ENCODE measurements around the gene PITPNM2. TPM values are rescaled to one million over a fixed set of nuclear protein-coding genes. Genes with fewer than 3 reads are reported as not detected.

PITPNM2 gene
- total and polyA plus RNA-seq, 12 donors, result 5.6 to 32.7 (median 18.4) TPM

DNA sequence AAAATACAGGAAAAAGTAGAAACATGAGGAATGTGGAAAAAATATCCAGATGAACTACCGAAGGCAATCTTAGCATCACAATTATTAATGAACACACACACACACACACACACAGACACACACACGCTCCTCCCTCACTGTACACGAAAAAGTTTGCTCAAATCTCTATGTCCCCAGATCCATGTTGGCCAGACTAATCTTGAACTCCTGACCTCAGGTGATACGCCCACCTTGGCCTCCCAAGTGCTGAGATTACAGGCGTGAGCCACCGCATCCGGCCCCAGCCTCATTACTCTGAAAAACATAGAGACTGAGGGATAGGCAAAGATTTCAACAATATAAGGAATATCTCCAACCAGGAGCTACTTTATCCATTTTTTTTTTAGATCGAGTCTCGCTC, 17.2 kb downstream of the PITPNM2 start:
- Histone ChIP-seq H3K36me3 (peaks cover 0 to 6% (median 0%) of the 10 kb centered on the region in 9 donors), H3K9me3 (no peaks in the 10 kb centered on the region), H3K4me1 (peaks cover 0 to 25% (median 18%) of the 10 kb centered on the region in 9 donors), H3K4me3 (no peak overlapping the region), H3K27ac (no peak overlapping the region), H3K27me3 (no peaks in the 10 kb centered on the region)
- DNase-seq, result no peak
- intact Hi-C loops (cut with DNase I), result no loop called here
- WGBS, 2 donors, result 92 to 94% methylated on average over 9 of the region's 9 CpGs
- TF ChIP-seq, protein P1, sequence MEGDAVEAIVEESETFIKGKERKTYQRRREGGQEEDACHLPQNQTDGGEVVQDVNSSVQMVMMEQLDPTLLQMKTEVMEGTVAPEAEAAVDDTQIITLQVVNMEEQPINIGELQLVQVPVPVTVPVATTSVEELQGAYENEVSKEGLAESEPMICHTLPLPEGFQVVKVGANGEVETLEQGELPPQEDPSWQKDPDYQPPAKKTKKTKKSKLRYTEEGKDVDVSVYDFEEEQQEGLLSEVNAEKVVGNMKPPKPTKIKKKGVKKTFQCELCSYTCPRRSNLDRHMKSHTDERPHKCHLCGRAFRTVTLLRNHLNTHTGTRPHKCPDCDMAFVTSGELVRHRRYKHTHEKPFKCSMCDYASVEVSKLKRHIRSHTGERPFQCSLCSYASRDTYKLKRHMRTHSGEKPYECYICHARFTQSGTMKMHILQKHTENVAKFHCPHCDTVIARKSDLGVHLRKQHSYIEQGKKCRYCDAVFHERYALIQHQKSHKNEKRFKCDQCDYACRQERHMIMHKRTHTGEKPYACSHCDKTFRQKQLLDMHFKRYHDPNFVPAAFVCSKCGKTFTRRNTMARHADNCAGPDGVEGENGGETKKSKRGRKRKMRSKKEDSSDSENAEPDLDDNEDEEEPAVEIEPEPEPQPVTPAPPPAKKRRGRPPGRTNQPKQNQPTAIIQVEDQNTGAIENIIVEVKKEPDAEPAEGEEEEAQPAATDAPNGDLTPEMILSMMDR (IDR thresholded peaks at IDR 0.05), result no peak
- no peak for ATAC-seq

DNA sequence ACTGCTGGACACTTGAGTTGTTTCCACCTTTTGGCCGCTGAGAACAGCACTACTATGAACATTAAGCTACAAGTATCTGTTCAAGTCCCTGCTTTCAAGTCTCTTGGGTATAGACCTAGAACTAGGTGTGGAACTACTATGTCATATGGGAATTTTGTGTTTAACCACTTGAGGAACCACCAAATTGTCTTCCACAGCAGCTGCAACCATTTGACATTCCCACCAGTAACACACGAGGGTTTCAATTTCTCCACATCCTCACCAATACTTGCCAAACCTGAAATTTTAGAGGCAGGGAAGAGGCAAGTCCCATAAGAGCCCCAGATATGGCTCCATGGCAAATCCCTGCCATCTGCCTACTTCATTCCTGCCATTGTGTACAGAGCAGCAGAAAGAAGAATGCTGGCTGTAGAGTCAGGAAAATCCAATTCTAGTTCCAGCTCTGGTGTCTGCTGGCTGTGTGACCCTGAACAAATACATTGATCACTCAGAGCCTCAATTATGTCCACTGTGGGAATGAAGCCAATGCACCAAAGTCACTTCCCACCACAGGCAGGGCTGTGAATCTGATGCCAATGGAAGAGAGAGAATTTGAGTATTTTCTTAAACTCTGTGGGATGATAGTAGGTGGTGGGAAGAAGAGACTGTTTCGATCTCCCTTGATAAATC, 17.8 kb downstream of the PITPNM2 start:
- peak overlapping the region in 1 of 10 donors; percentile 68 for H3K27ac ChIP-seq
- peaks cover 0 to 25% (median 18%) of the 10 kb centered on the region in 9 donors for H3K4me1 ChIP-seq
- TF ChIP-seq, protein P1 (IDR thresholded peaks at IDR 0.05), result no peak
- ATAC-seq, result no peak
- WGBS, 2 donors, result 91 to 93% methylated on average over 3 of the region's 3 CpGs
- no peak overlapping the region for H3K4me3 ChIP-seq
- intact Hi-C loops (cut with DNase I), result no loop called here
- H3K36me3 ChIP-seq, result peaks cover 0 to 6% (median 0%) of the 10 kb centered on the region in 9 donors
- H3K27me3 ChIP-seq, result no peaks in the 10 kb centered on the region
- no peaks in the 10 kb centered on the region for H3K9me3 ChIP-seq
- no peak for DNase-seq

DNA sequence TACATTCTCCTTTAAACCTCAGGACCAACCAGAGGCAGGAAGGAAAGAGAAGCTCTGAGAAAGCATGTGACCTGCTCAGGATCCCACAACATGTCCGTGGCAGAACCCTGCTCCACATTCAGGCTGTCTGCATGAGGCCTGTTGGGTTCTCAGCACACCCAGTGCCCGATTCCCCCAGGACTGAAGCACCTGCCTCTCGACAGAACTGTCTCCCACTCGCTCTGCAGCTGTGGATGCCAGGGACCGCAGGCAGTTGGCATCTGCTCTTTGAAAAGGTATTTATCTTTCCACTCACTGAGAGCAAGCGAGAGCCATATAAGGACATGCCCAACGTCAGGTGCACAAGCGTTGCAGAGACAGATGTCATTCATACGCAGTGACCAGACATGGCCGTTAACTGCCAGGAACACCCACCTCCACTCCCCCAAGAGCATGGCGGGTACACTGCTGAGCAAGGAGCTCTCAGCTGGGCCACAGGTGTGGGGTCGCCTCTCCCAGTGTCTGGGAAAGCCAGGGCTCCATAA, 18.9 kb downstream of the PITPNM2 start:
- H3K36me3 ChIP-seq, result no peaks in the 10 kb centered on the region
- WGBS, 2 donors, result 52 to 62% methylated on average over 12 of the region's 12 CpGs
- H3K27me3 ChIP-seq, result no peaks in the 10 kb centered on the region
- peak overlapping the region in 9 of 10 donors; percentile 49 to 81 (median 65) for H3K27ac ChIP-seq
- no peaks in the 10 kb centered on the region for H3K9me3 ChIP-seq
- DNase-seq (no peak), ATAC-seq (peak; percentile 21 to 84 (median 68))
- H3K4me1 ChIP-seq, result peaks cover 0 to 36% (median 24%) of the 10 kb centered on the region in 9 donors
- H3K4me3 ChIP-seq, result no peak overlapping the region
- TF ChIP-seq, protein P1 (IDR thresholded peaks at IDR 0.05), result no peak
- intact Hi-C loops (cut with DNase I), result loop anchor here in 1 of 10 donors (1.0 kb wide), 1 partner anchor 13 kb away; no protein-coding TSS in a partner anchor

DNA sequence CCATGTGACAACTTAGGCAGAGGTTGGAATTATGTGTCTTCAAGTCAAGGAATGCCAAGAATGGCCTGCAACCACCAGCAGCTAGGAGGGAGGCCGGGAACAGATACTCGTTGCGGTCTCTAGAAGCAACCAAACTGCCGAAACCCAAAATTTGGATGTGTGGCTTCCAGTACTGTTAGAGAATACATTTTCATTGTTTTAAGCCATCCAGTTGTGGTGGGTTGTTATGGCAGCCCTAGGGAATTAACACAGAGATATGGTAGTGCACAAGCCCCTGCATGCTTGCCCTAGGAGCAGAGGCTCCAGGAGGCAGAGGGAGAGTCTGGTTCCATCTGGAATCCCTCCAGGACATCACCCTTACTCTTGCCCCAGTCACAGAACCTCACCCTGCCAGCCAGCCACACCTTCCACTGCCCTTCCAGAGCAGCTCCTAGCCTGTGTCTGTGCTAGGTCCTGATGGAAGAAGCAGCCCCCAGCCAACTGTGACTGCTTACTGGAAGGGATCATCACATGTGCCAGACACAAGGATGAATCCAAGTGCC, 19.5 kb downstream of the PITPNM2 start:
- 61 to 83% methylated on average over 4 of the region's 4 CpGs for WGBS, 2 donors
- Histone ChIP-seq H3K4me1 (peaks cover 2 to 42% (median 28%) of the 10 kb centered on the region in 9 donors), H3K9me3 (no peaks in the 10 kb centered on the region), H3K27me3 (no peaks in the 10 kb centered on the region), H3K36me3 (no peaks in the 10 kb centered on the region), H3K4me3 (no peak overlapping the region), H3K27ac (peak overlapping the region in 9 of 10 donors; percentile 49 to 81 (median 65))
- ATAC-seq (peak; percentile 9 to 77 (median 53)), DNase-seq (no peak)
- TF ChIP-seq, protein P1 (IDR thresholded peaks at IDR 0.05), result no peak
- intact Hi-C loops (cut with DNase I), result loop anchor here in 1 of 10 donors (1.0 kb wide), 1 partner anchor 12 kb away; no protein-coding TSS in a partner anchor
